HL-60 (cell line): ENCODE results near the gene C6orf120.

ENCODE experiments used
- POLR2AphosphoS5 ChIP-seq: IDR thresholded peaks from 2 replicates; pipeline ENCODE4 v1.6.1; 2012; ENCODE audit warnings: low read depth
- TF ChIP-seq, protein P1 (sequence below): IDR thresholded peaks from one replicate; pipeline ENCODE4 v1.5.1; 2011; ENCODE audit warnings: low read length, control low read depth, inconsistent platforms; ENCODE audit not compliant: insufficient read depth
- TF ChIP-seq, protein P2 (sequence below): IDR thresholded peaks from 2 replicates; pipeline ENCODE4 v1.6.1; 2012; ENCODE audit warnings: low read depth; ENCODE audit not compliant: insufficient replicate concordance

DNA sequence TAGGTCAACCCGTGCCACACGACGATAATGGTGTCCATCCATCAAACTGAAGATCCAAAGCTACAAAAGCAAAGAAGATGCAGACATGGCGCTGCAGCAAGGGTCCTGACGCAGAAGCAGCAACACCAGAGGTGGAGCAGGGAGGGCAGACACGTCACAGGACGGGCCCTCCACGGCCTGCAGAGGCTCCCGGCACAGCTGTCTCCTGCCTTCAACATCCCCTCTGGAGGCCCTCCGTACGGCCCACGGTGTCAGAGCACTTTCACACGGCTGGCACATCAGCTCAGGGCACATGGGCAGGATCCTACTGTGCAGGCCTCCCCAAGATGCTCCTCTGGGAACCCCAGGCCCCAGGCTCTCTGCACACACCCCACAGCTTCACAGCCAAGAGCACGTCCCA lies 37.7 kb upstream of the C6orf120 start:
- TF ChIP-seq, protein P1, sequence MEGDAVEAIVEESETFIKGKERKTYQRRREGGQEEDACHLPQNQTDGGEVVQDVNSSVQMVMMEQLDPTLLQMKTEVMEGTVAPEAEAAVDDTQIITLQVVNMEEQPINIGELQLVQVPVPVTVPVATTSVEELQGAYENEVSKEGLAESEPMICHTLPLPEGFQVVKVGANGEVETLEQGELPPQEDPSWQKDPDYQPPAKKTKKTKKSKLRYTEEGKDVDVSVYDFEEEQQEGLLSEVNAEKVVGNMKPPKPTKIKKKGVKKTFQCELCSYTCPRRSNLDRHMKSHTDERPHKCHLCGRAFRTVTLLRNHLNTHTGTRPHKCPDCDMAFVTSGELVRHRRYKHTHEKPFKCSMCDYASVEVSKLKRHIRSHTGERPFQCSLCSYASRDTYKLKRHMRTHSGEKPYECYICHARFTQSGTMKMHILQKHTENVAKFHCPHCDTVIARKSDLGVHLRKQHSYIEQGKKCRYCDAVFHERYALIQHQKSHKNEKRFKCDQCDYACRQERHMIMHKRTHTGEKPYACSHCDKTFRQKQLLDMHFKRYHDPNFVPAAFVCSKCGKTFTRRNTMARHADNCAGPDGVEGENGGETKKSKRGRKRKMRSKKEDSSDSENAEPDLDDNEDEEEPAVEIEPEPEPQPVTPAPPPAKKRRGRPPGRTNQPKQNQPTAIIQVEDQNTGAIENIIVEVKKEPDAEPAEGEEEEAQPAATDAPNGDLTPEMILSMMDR: no peak
- TF ChIP-seq, protein P2, sequence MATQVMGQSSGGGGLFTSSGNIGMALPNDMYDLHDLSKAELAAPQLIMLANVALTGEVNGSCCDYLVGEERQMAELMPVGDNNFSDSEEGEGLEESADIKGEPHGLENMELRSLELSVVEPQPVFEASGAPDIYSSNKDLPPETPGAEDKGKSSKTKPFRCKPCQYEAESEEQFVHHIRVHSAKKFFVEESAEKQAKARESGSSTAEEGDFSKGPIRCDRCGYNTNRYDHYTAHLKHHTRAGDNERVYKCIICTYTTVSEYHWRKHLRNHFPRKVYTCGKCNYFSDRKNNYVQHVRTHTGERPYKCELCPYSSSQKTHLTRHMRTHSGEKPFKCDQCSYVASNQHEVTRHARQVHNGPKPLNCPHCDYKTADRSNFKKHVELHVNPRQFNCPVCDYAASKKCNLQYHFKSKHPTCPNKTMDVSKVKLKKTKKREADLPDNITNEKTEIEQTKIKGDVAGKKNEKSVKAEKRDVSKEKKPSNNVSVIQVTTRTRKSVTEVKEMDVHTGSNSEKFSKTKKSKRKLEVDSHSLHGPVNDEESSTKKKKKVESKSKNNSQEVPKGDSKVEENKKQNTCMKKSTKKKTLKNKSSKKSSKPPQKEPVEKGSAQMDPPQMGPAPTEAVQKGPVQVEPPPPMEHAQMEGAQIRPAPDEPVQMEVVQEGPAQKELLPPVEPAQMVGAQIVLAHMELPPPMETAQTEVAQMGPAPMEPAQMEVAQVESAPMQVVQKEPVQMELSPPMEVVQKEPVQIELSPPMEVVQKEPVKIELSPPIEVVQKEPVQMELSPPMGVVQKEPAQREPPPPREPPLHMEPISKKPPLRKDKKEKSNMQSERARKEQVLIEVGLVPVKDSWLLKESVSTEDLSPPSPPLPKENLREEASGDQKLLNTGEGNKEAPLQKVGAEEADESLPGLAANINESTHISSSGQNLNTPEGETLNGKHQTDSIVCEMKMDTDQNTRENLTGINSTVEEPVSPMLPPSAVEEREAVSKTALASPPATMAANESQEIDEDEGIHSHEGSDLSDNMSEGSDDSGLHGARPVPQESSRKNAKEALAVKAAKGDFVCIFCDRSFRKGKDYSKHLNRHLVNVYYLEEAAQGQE: no peak
- no peak for TF ChIP-seq POLR2AphosphoS5
